Prostate gland (tissue), 2 donors: ENCODE data around the gene PIGN. TPM values are rescaled to one million over a fixed set of nuclear protein-coding genes. Genes with fewer than 3 reads are reported as not detected.

Experiments used
- DNase-seq: peaks from one replicate; pipeline ENCODE4 v3.0.0-alpha.2; 2019; ENCODE audit warnings: low spot score
- H3K27ac ChIP-seq, 2 donors: fragments of 200-600 bp; sonication (generic); 2 replicates each; pipeline ENCODE4 v1.5.1; 2017 to 2019
- H3K27me3 ChIP-seq: fragments of 200-600 bp; sonication (generic); replicated peaks from 2 replicates; pipeline ENCODE4 v1.5.1; 2019; ENCODE audit not compliant: insufficient read depth
- H3K36me3 ChIP-seq, 2 donors: fragments of 200-600 bp; sonication (generic); 1 replicate in 1 of 2; 2 replicates in 1 of 2; pipeline versions ENCODE4 v1.5.1 to v1.8.1; 2017 to 2019
- H3K4me1 ChIP-seq: fragments of 200-600 bp; sonication (generic); replicated peaks from 2 replicates; pipeline ENCODE4 v1.5.1; 2019
- H3K4me3 ChIP-seq, 2 donors: fragments of 200-600 bp; sonication (generic); 2 replicates each; pipeline ENCODE4 v1.5.1; 2017 to 2019
- H3K9me3 ChIP-seq: fragments of 200-600 bp; sonication (generic); 2 replicates; pipeline ENCODE4 v1.5.1; 2017
- POLR2A ChIP-seq: fragments of 450-650 bp; IDR thresholded peaks from one replicate; pipeline ENCODE4 v1.6.1; 2016; ENCODE audit warnings: antibody characterized with exemption, mild to moderate bottlenecking
- POLR2AphosphoS5 ChIP-seq: sonication (generic); formaldehyde crosslinking; IDR thresholded peaks from one replicate; pipeline ENCODE4 v1.6.1; 2017; ENCODE audit warnings: antibody characterized with exemption
- WGBS: methylation state at CpG from one replicate; pipeline ENCODE4 v1.1.5; 2018; 5-methylcytosine and 5-hydroxymethylcytosine counted together
- intact Hi-C: fragments of 100-400 bp; cut with DNase I; formaldehyde crosslinking; loops from one replicate; pipeline ENCODE4 v1.14.2; 2022
- total RNA-seq, 2 donors: library from RNA; depleted of rRNA; stranded (reverse); fragments of >200 nt; gene quantifications; one replicate each; pipeline ENCODE4 v1.1.0, GENCODE V29; 2016
- TF ChIP-seq, protein P1 (sequence below), 4 experiments: fragments of 200-600 bp in 2 of 4; fragments of 450-650 bp in 2 of 4; sonication (generic) in 2 of 4; IDR thresholded peaks; 1 replicate in 3 of 4; 2 replicates in 1 of 4; pipeline ENCODE4 v1.5.1; 2016 to 2019; ENCODE audit warnings: antibody characterized with exemption in 4 of 4, mild to moderate bottlenecking in 2 of 4, moderate library complexity in 2 of 4

The PIGN gene
- total RNA-seq, 2 donors from 2014 or later: 30.3 to 39.6 TPM

DNA sequence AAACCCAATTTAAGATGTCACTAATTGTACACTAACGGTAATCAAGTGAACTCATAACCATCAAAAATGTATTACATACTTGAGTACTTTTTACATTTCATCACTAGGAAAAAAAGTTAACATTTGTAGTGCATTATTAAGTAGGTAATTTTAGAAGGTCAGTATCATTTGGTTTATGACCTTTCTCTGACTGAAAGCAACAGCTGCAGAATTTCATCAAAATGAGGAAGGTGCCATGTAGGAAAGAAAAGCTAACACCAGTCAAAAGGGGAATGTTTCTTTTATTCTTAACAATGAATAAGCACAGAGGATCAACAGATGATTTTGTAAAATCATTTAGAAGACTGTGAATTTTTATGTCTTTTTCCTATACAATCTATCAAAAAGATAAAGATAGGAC is 79.0 kb downstream of the PIGN start:
- intact Hi-C loops: no loop called here
- no peaks in the 10 kb centered on the region for H3K27me3 ChIP-seq
- H3K9me3 ChIP-seq: no peaks in the 10 kb centered on the region
- 96% methylated on average over 1 of the region's 1 CpG for WGBS
- H3K36me3 ChIP-seq: no peaks in the 10 kb centered on the region
- TF ChIP-seq POLR2AphosphoS5: no peak
- TF ChIP-seq, protein P1, sequence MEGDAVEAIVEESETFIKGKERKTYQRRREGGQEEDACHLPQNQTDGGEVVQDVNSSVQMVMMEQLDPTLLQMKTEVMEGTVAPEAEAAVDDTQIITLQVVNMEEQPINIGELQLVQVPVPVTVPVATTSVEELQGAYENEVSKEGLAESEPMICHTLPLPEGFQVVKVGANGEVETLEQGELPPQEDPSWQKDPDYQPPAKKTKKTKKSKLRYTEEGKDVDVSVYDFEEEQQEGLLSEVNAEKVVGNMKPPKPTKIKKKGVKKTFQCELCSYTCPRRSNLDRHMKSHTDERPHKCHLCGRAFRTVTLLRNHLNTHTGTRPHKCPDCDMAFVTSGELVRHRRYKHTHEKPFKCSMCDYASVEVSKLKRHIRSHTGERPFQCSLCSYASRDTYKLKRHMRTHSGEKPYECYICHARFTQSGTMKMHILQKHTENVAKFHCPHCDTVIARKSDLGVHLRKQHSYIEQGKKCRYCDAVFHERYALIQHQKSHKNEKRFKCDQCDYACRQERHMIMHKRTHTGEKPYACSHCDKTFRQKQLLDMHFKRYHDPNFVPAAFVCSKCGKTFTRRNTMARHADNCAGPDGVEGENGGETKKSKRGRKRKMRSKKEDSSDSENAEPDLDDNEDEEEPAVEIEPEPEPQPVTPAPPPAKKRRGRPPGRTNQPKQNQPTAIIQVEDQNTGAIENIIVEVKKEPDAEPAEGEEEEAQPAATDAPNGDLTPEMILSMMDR (IDR thresholded peaks at IDR 0.05): no peak
- H3K4me1 ChIP-seq: no peaks in the 10 kb centered on the region
- H3K27ac ChIP-seq: no peak overlapping the region
- no peak for DNase-seq
- H3K4me3 ChIP-seq: no peak overlapping the region

GRCh38 chr18:62106271-62106670 is 80.6 kb downstream of the PIGN start:
- no peak overlapping the region for H3K4me3 ChIP-seq
- no peaks in the 10 kb centered on the region for H3K9me3 ChIP-seq
- DNase-seq: no peak
- intact Hi-C loops: no loop called here
- TF ChIP-seq POLR2A: no peak
- TF ChIP-seq, protein P1 (IDR thresholded peaks at IDR 0.05): no peak
- TF ChIP-seq POLR2AphosphoS5: no peak
- 84% methylated on average over 2 of the region's 2 CpGs for WGBS
- H3K4me1 ChIP-seq: no peaks in the 10 kb centered on the region
- H3K27me3 ChIP-seq: no peaks in the 10 kb centered on the region
- H3K27ac ChIP-seq: no peak overlapping the region
- H3K36me3 ChIP-seq: no peaks in the 10 kb centered on the region

- 92% methylated on average over 3 of the region's 3 CpGs for WGBS
- TF ChIP-seq POLR2A (no peak), POLR2AphosphoS5 (no peak)
- TF ChIP-seq, protein P1 (IDR thresholded peaks at IDR 0.05): no peak
- H3K27ac ChIP-seq: no peak overlapping the region
- H3K4me3 ChIP-seq: no peak overlapping the region
- no peaks in the 10 kb centered on the region for H3K36me3 ChIP-seq
- H3K9me3 ChIP-seq: no peaks in the 10 kb centered on the region
- H3K27me3 ChIP-seq: no peaks in the 10 kb centered on the region
- DNase-seq: no peak
- intact Hi-C loops: no loop called here
- H3K4me1 ChIP-seq: no peaks in the 10 kb centered on the region
Measured at GRCh38 chr18:62105376-62105775, 81.5 kb downstream of the PIGN start.

DNA sequence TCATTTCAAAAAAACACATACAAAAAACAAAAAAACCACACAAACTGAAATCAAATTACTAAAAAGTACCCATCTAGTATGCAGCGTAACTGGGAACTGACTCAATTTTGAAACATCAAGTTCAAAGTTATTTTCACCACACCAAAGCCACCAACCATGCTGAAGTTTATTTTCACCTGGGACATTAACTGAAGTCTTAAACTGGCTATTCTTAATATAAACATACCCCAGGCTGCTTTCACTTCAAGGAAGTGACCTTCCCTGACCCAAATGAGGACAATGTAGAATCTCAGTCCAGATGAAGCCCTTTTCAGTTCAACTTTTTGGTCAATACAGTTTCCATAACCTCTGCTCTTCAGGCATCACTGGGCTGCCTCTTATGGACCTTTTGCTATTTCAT is 84.6 kb downstream of the PIGN start:
- no peak for TF ChIP-seq POLR2A
- TF ChIP-seq, protein P1 (IDR thresholded peaks at IDR 0.05): no peak
- TF ChIP-seq POLR2AphosphoS5: no peak
- H3K4me1 ChIP-seq: no peaks in the 10 kb centered on the region
- no peak overlapping the region for H3K4me3 ChIP-seq
- intact Hi-C loops: no loop called here
- WGBS: 96% methylated on average over 1 of the region's 1 CpG
- no peaks in the 10 kb centered on the region for H3K9me3 ChIP-seq
- H3K36me3 ChIP-seq: no peaks in the 10 kb centered on the region
- H3K27ac ChIP-seq: no peak overlapping the region
- DNase-seq: no peak
- no peaks in the 10 kb centered on the region for H3K27me3 ChIP-seq

GRCh38 chr18:62101321-62101721 is 85.5 kb downstream of the PIGN start:
- no peak overlapping the region for H3K27ac ChIP-seq
- H3K4me3 ChIP-seq: no peak overlapping the region
- H3K36me3 ChIP-seq: no peaks in the 10 kb centered on the region
- no peaks in the 10 kb centered on the region for H3K9me3 ChIP-seq
- no peaks in the 10 kb centered on the region for H3K4me1 ChIP-seq
- 68% methylated on average over 1 of the region's 1 CpG for WGBS
- H3K27me3 ChIP-seq: no peaks in the 10 kb centered on the region
- TF ChIP-seq, protein P1 (IDR thresholded peaks at IDR 0.05): no peak
- TF ChIP-seq POLR2AphosphoS5 (no peak), POLR2A (no peak)
- intact Hi-C loops: no loop called here
- no peak for DNase-seq
